ENCODE measurements around the gene ZNF565. TPM values are rescaled to one million over a fixed set of nuclear protein-coding genes. Genes with fewer than 3 reads are reported as not detected.

ZNF565 gene
- total and polyA plus RNA-seq, 7 donors: 2.4 to 7.5 (median 5.3) TPM

- TF ChIP-seq EP300 (IDR thresholded peaks at IDR 0.05) (no peak), CTCF (IDR thresholded peaks at IDR 0.05) (no peak), POLR2A (IDR thresholded peaks at IDR 0.05) (no peak), POLR2AphosphoS5 (IDR thresholded peaks at IDR 0.05) (no peak)
- DNase-seq: no peak
- peaks cover 0 to 11% (median 4%) of the 10 kb centered on the region in 4 donors for H3K4me1 ChIP-seq
- WGBS, 2 donors: 72 to 83% methylated on average over 42 of the region's 42 CpGs
- H3K9me3 ChIP-seq: peaks cover 0 to 4% (median 0%) of the 10 kb centered on the region in 4 donors
- H3K4me3 ChIP-seq: peak overlapping the region; percentile 37 to 70 (median 54)
- no peaks in the 10 kb centered on the region for H3K27me3 ChIP-seq
- no peaks in the 10 kb centered on the region for H3K36me3 ChIP-seq
- intact Hi-C loops (cut with DNase I): no loop called here
- peak overlapping the region in 1 of 4 donors; percentile 26 for H3K27ac ChIP-seq
Observed at GRCh38 chr19:36256853-36257519, 42.5 kb upstream of the ZNF565 start.

- no peak overlapping the region for H3K4me3 ChIP-seq
- no peaks in the 10 kb centered on the region for H3K27me3 ChIP-seq
- WGBS, 2 donors: 95 to 96% methylated on average over 15 of the region's 15 CpGs
- H3K9me3 ChIP-seq: peaks cover 0 to 4% (median 0%) of the 10 kb centered on the region in 4 donors
- no peak for TF ChIP-seq POLR2AphosphoS5 (IDR thresholded peaks at IDR 0.05)
- no peak for TF ChIP-seq POLR2A (IDR thresholded peaks at IDR 0.05)
- TF ChIP-seq CTCF (IDR thresholded peaks at IDR 0.05): no peak
- no peak for TF ChIP-seq EP300 (IDR thresholded peaks at IDR 0.05)
- H3K27ac ChIP-seq: no peak overlapping the region
- H3K36me3 ChIP-seq: no peaks in the 10 kb centered on the region
- H3K4me1 ChIP-seq: peaks cover 0 to 11% (median 4%) of the 10 kb centered on the region in 4 donors
- intact Hi-C loops (cut with DNase I): no loop called here
- DNase-seq: no peak
Observed at GRCh38 chr19:36256064-36256463, 41.6 kb upstream of the ZNF565 start.

GRCh38 chr19:36255316-36255715 lies 40.9 kb upstream of the ZNF565 start:
- Histone ChIP-seq H3K27me3 (no peaks in the 10 kb centered on the region), H3K27ac (no peak overlapping the region), H3K36me3 (no peaks in the 10 kb centered on the region), H3K4me1 (peaks cover 0 to 11% (median 4%) of the 10 kb centered on the region in 4 donors), H3K9me3 (peaks cover 0 to 4% (median 0%) of the 10 kb centered on the region in 4 donors), H3K4me3 (no peak overlapping the region)
- DNase-seq: no peak
- 96% methylated on average over 28 of the region's 28 CpGs for WGBS, 2 donors
- TF ChIP-seq POLR2AphosphoS5 (IDR thresholded peaks at IDR 0.05) (no peak), CTCF (IDR thresholded peaks at IDR 0.05) (no peak), EP300 (IDR thresholded peaks at IDR 0.05) (no peak), POLR2A (IDR thresholded peaks at IDR 0.05) (no peak)
- intact Hi-C loops (cut with DNase I): no loop called here

- Histone ChIP-seq H3K4me1 (peaks cover 0 to 11% (median 4%) of the 10 kb centered on the region in 4 donors), H3K36me3 (no peaks in the 10 kb centered on the region), H3K27me3 (no peaks in the 10 kb centered on the region), H3K4me3 (no peak overlapping the region), H3K9me3 (peaks cover 0 to 4% (median 0%) of the 10 kb centered on the region in 4 donors), H3K27ac (no peak overlapping the region)
- intact Hi-C loops (cut with DNase I): no loop called here
- TF ChIP-seq POLR2AphosphoS5 (IDR thresholded peaks at IDR 0.05) (no peak), EP300 (IDR thresholded peaks at IDR 0.05) (no peak), CTCF (IDR thresholded peaks at IDR 0.05) (no peak), POLR2A (IDR thresholded peaks at IDR 0.05) (no peak)
- 86 to 93% methylated on average over 11 of the region's 11 CpGs for WGBS, 2 donors
- no peak for DNase-seq
Observed at GRCh38 chr19:36254848-36255247, 40.4 kb upstream of the ZNF565 start.

Data from sigmoid colon (tissue), 7 donors.